GM19043 (cell line): ENCODE results near the gene RBMS3.
"Not testable (repeated sequence)": the region's sequence is repeated elsewhere in the genome, so short reads cannot be mapped to it uniquely, and the experiment has no call there.

ENCODE experiments used
- ATAC-seq: cut with Tn5 transposase; IDR thresholded peaks from one replicate; pipeline ENCODE4 v1.9.1; 2021; ENCODE audit warnings: low read depth; ENCODE audit not compliant: unreplicated experiment

Gene RBMS3

DNA sequence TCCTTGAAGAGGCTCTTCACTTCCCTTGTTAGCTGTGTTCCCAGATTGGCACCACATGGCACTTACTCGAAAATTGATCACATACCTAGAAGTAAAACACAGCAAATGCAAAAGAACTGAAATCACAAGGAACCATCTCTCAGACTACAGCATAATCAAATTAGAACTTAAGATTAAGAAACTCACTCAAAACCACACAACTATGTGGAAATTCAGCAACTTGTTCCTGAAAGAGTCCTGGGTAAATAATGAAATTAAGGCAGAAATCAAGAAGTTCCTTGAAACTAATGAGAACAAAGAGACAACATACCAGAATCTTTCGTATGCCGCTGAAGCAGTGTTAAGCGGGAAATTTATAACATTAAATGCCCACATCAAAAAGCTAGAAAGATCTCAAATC is 759.3 kb downstream of the RBMS3 start:
- ATAC-seq = no peak

DNA sequence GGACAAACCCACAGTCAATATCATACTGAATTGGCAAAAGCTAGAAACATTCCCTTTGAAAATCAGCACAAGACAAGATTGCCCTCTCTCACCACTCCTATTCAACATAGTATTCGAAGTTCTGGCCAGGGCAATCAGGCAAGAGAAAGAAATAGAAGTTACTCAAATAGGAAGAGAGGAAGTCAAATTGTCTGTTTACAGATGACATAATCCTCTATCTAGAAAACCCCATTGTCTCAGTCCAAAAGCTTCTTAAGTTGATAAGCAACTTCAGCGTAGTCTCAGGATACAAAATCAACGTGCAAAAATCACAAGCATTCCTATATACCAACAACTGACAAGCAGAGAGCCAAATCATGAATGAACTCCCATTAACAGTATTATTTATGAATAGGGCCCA is 760.6 kb downstream of the RBMS3 start:
- ATAC-seq = not testable (repeated sequence)

DNA sequence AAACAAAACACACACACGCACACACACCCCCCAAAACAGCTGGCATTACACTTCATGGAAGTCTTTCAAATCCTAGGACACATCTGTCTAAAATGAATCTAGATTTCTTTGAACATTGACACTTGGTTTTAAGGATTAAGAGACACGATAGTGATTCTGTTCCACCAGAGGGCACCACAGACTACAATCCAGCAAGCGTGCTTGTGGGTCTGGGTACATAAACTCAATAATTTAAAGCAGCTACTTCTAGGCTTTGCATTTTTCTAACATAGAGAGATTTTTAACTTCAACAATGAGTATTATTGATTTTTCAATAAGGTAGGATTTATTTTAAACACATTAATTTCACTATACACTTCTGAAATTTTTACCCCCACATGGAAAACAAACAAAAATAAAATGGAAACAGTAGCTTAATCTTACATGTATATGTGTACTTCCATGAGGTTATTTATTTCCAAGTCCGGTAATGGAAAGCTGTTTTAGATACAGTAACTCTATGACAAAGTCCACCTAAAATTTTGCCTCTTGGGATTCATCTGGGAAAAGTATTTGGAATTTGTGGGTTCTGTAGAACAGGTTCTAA is 761.5 kb downstream of the RBMS3 start:
- no peak for ATAC-seq

DNA sequence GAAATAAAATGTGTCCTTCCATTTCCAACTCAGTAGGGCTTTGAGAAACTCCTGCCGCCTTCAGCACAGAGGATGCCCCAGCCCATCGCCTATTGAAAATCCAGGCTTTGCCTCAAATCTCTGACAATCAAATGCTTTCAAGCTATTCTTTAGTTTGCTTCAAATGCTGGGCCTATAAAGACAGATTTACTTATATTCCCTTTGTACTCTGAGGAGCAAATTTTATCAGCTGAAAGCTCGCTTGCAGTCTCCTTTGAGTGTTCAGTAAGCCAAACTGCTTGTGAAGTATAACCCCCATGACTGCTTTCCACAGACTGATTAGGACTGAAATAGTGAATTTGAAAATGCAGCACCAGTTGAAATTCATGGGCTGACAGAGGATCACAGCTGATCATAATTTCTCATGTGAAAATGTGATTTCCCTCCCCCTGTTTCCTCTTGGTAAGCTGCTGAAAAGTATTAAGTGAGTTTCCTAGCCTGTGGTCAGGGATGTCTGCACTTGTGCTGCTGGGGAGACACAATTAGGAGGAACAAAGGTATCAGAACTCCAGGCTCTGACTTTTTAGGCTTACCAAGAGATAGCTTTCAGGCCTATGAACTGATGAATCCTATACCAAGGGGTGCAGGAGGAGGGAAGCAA is 762.2 kb downstream of the RBMS3 start:
- no peak for ATAC-seq

DNA sequence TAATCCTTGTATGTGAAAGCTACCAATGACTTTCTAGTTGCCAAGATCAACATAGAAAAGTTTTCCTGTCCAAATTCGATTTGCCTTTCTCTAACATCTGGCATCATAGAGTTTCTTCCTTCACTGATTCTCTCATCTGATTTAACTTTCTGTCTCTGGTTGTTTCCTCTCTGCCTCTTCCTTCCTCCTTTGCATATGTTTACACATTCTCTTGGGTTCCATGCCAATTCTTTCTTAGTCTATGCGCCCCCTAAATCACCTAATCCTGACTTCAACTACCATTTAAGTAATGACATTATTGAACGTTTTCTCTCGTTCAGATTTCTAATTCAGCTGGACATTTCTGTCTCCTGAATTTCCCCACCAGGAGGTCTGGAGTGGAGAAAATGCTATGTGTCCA is 763.6 kb downstream of the RBMS3 start:
- no peak for ATAC-seq

DNA sequence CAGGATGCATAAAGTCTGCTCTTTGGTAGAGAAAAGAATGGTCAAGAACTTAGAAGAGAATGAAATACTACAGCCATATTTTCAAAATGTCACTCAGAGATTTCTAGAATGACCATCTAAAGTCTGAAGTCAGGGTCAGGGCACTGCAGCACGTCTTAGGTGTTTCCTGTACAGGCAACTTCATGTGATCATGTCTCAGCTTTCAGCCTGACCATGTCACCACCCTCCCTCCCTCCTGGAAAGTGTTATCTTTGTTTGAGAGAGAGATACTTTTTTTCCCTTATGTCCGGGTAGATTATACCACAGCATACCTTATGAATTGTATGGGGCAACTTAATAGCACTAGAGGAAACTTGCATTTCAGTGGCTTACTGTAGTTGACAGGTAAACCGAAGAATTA is 767.6 kb downstream of the RBMS3 start:
- no peak for ATAC-seq

DNA sequence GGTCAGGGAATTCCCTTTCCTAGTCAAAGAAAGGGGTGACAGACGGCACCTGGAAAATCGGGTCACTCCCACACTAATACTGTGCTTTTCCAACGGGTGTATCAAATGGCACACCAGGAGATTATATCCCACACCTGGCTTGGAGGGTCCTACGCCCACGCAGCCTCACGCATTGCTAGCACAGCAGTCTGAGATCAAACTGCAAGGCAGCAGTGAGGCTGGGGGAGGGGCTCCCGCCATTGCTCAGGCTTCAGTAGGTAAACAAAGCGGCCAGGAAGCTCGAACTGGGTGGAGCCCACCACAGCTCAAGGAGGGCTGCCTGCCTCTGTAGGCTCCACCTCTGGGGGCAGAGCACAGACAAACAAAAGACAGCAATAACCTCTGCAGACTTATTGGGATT is 769.2 kb downstream of the RBMS3 start:
- not testable (repeated sequence) for ATAC-seq

DNA sequence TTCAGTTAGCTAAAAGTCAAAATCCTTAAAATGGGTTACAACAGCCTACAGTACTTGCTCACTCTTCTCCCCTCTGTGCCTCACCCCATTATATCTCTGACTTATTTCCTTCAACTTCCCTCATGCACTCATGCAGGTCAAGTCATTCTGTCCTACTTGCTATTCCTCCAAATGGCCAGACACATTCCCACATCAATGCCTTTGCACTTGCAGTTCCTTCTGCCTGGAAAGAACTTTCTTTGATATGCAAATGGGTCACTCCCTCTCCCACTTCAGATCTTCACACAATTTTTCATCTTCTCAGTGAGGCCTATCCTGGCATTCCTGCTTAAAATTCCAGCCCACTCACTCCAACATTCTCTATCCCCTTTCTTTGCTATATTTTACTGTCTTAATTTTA is 778.4 kb downstream of the RBMS3 start:
- ATAC-seq = no peak
